GM18499 (cell line): Measurements from ENCODE around the gene NAT9.

Experiments used
- ATAC-seq: cut with Tn5 transposase; IDR thresholded peaks from one replicate; pipeline ENCODE4 v1.9.1; 2021; ENCODE audit warnings: moderate number of reproducible peaks; ENCODE audit not compliant: insufficient read depth, unreplicated experiment

NAT9 gene

GRCh38 chr17:74764751-74765286, 11.3 kb downstream of the NAT9 start:
- no peak for ATAC-seq

GRCh38 chr17:74763565-74764387, 12.4 kb downstream of the NAT9 start:
- ATAC-seq = no peak

DNA sequence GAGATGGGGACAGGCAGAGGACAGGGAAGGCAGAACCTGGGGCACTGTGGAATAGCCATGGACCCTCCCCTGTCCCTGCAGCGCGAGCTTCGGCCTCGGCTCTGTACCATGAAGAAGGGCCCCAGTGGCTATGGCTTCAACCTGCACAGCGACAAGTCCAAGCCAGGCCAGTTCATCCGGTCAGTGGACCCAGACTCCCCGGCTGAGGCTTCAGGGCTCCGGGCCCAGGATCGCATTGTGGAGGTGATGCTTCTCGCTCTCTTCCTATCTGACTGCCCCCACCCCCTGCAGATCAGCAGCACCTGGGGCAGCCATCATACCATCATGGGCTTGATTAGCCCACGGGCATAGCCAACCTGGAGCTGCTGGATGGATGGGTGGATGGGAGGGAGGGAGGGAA, 14.2 kb downstream of the NAT9 start:
- no peak for ATAC-seq

DNA sequence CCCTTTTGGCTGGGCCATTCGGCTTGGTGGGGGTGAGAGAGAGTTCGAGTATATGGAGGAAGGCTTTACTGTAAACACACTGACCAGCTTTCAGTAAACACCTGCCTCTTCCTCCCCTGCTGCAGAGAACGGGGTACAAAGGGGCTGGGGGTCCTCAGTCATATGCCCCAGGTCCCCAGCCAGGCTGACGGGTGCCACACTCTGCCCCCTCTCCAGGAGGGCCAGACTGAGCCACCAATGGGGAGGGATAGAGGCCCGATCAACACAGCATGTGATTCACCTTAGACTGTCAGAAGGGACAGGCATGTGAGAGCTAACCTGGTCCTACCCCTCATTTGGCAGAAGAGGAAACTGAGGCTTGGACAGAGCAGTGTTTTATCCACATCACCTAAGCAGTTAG, 14.7 kb downstream of the NAT9 start:
- ATAC-seq = no peak

DNA sequence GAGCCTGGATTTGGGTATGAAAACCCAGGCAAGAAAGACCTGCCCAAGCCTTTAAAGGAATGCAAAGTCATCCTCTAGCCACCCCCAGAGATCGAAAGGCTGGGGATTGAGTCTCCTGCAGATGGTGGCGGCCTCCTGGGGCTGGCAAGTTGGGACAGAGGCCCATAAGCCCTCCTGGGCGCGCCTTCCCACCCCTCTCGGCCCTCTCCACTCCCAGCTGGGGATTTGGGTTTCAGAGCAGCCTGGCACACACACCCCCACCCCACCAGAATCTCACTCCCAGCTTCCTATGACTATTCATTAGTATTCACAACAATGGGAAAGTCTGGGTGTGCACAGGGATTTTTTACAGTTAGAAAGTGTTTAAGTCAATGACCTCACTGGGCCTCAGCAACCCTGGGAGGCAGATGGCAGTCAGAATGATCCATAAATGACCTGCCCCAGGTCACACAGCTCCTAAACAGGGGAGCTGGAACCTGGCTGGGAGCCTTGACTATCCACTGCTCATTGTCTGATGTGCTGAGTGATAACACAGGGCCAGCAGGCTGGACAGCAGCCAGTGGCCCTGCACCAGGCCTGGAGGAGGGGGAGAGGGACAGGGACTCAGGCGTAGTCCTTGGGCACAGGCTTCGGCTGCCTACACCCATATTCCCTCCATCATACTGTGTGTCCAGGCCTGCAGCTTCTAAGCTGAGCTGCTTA, 15.6 kb downstream of the NAT9 start:
- no peak for ATAC-seq

GRCh38 chr17:74759941-74760340, 16.2 kb downstream of the NAT9 start:
- ATAC-seq = no peak

- no peak for ATAC-seq
Measured at GRCh38 chr17:74759243-74759801, 16.8 kb downstream of the NAT9 start.

DNA sequence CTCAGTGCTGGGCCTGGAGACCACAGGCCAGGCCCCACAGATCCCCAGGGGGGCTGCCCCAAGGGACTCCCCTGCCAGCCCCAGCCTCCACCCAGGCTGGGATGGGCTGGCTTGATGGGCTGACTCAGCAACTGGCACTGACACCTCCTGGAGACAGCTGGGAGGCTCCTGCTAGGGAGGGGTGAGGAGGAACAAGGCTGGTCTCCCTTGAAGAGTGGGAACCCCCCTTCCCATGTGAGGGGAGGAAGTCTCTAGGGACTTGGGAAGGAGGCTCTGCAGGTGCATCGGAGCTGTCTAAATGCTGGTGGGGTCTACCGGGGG, 17.3 kb downstream of the NAT9 start:
- ATAC-seq = no peak

DNA sequence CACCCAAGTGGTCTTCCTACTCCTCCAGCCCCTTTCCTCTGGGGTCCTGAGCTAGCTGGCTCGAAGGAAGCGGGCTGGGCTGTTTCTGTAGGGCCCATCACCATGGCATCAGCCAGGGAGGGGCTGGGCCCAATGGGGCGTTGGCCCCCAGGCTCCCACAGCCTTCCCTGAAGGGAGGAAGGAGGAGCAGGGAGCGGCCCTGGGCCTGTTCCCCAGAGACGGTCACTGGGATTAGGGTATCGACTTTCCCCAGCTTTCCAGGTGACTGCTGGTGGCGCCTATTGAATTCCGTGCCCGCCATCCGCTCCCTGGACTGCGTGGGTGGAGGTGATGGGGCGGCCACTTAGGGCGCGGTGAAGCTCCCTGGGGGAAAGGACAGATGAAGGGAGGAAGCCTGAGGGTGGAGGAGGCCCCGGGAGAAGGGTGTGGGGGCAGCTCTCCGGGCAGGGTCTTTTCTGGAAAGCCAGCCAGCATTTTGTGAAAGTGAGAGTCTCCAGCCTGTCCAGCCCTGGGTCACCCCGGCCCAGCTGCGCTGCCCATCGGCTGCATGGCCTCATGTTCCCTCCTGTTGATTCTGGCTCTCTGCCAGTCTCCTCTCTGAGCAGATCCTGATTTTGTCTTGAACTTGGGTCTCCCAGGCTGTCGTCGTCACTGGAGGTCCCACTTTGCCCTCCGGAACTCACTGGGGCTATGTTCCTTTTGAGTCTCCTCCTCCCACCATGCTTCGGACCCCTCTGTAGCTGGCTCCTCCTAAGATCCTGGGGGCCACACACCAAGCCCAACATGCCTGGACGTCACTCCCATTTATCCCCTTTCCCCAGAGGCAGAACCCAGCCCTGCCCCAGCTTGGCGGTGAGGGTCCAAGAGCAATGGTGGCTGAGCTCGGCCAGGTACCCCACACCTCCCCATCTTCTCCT, 18.0 kb downstream of the NAT9 start:
- no peak for ATAC-seq

- no peak for ATAC-seq
Measured at GRCh38 chr17:74757502-74757901, 18.6 kb downstream of the NAT9 start.

GRCh38 chr17:74756891-74757290, 19.3 kb downstream of the NAT9 start:
- no peak for ATAC-seq

DNA sequence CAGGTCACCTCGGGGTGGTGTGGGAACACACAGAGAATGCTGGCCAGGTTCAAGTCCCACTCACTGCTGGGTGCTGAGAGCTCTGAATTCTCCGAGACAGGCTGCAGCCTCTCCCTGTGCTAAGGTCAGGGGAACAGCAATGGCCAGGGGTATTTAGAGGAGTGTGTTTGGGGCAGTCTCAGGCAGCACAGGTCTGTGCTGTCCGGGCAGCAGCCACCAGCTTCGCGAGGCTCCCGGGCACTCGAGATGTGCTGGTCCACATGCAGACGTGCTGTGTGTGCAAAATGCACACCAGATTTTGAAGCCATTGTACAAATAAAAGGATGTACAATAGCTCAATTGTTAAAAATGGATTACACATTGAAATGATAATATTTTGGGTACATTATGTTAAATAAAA, 20.6 kb downstream of the NAT9 start:
- no peak for ATAC-seq

- ATAC-seq = no peak
Measured at GRCh38 chr17:74754832-74755231, 21.3 kb downstream of the NAT9 start.

DNA sequence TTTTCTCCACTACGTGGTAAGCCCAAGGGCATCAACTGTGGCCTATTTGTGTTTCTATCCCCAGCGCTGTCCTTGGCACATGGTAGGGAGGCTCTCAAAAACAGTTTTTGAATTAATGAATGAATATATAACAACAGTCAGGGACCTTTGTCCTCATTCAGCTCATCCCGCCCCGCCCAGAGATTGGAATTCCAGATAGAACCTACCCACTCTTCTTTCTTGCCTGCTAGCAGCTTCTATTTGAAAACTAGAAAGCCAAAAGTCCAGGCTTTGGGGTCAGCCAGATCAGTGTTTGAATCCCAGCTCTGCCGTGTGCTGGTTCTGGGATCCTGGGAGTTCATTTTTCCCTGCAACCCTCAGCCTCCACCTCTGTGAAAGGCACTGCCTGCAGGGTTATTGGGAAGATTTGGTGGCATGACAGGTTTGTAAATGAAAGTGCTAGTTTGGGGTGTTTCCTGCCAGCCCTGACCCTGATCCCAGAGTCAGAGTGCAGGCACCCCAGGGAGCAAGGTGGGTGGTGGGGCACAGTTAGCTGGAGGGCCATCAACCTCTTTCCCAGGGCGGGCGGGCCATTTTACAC, 23.2 kb downstream of the NAT9 start:
- no peak for ATAC-seq

GRCh38 chr17:74752415-74752814, 23.7 kb downstream of the NAT9 start:
- no peak for ATAC-seq

DNA sequence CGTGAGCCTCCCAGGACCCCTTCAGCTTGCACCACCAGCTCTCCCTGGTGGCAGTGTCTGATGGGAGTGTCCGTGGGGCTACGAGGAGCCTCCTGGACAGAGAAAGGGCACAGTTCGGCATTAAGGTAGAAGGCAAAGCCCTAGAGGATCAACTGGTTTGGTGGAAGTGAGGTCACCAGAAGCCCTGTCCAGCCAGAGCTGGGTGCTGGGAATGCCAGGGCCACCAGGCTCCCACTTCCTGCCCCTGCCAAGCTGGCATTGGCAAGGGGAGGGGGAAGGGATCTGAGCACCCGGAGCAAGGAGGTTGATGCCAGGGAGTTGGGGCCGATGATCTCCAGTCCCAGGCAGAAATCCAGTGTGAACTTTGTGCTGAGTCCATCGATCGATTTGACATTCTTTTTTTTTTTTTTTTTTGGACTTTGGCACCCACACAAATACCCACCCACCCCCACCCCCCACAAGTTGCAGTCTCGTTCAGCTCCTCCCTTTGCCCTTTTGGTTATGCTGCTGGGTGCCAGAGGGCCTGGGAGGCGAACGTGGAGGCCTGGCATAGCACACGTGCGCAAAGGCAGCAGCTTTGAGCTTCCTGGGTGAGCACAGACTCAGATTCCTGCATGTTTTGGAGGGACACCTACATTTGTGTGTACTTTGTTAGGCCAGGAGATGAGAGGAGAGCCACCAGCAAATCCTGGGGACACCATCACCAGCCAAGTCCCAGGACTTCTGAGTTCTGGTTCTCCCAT, 25.6 kb downstream of the NAT9 start:
- no peak for ATAC-seq

GRCh38 chr17:74750039-74750326, 26.2 kb downstream of the NAT9 start:
- ATAC-seq = no peak

- no peak for ATAC-seq
Measured at GRCh38 chr17:74749279-74750038, 26.7 kb downstream of the NAT9 start.
